Measurements from ENCODE around the gene DUSP12.

DNA sequence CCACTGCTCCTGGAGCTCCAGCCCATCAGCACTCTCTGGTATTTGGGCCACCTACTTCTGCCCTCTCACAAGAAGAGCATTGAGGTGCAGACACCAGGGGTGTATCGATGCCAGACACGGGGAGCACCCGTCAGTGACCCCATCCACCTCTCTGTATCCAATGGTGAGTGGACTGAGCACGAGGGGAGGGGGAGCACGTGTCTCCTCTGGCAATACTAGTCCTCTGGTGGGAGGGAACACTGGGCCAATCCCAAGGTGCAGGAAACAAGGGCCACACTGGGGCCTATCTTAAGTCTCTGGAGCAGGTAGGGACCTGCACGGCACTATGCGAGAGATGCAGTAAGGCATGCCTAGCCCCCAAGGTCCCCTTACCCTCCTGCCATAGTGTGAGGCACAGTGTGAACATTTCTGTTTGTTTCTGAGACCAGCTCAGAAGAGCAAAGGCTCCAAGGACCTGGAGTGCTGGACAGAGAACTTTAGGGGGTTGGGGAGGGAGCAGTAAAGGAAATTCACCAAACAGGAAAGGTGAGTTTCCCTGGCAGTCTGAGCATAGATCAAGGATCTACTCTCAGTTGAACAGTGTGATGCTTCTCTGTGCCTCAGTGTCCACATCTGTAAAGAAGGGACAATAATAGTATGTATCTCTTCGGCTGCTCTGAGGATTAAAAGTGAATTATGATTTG, 26.0 kb upstream of the DUSP12 start:
- TF ChIP-seq POLR2AphosphoS5 (IDR thresholded peaks at IDR 0.05; ENCODE audit: low read depth, low read length) (no peak), TAF1 (IDR thresholded peaks at IDR 0.05; ENCODE audit: borderline replicate concordance, insufficient read depth, low read length) (no peak)

All from PFSK-1 (cell line).